Tibial artery (tissue), 4 donors: ENCODE measurements around the gene ANP32B.

Experiments
- DNase-seq, 2 donors: peaks; one replicate each; pipeline ENCODE4 v3.0.0-alpha.2; 2019
- H3K27ac ChIP-seq, 2 donors: fragments of 200-600 bp; sonication (generic) in 1 of 2; 1 replicate in 1 of 2; 2 replicates in 1 of 2; pipeline ENCODE4 v1.5.1; 2018 to 2019; ENCODE audit warnings: mild to moderate bottlenecking in 1 of 2
- H3K27me3 ChIP-seq, 2 donors: fragments of 200-600 bp; sonication (generic) in 1 of 2; one replicate each; pipeline versions ENCODE4 v1.5.1 to v1.6.0; 2016 to 2019
- H3K36me3 ChIP-seq, 3 donors: fragments of 200-600 bp; sonication (generic) in 2 of 3; one replicate each; pipeline ENCODE4 v1.5.1; 2016 to 2019; ENCODE audit warnings: mild to moderate bottlenecking in 2 of 3
- H3K4me1 ChIP-seq, 4 donors: fragments of 200-600 bp; sonication (generic) in 2 of 4; 1 replicate in 3 of 4; 2 replicates in 1 of 4; pipeline ENCODE4 v1.5.1; 2016 to 2019
- H3K4me3 ChIP-seq, 2 donors: fragments of 200-600 bp; sonication (generic) in 1 of 2; 1 replicate in 1 of 2; 2 replicates in 1 of 2; pipeline ENCODE4 v1.5.1; 2018 to 2019; ENCODE audit warnings: mild to moderate bottlenecking in 2 of 2
- H3K9me3 ChIP-seq, 3 donors: fragments of 200-600 bp; sonication (generic) in 1 of 3; one replicate each; pipeline ENCODE4 v1.5.1; 2016 to 2019
- CTCF ChIP-seq, 2 experiments: fragments of 200-600 bp in 1 of 2; fragments of 450-650 bp in 1 of 2; IDR thresholded peaks; one replicate each; pipeline ENCODE4 v1.5.1; 2017 to 2019; ENCODE audit warnings: antibody characterized with exemption in 2 of 2, mild to moderate bottlenecking in 1 of 2, moderate library complexity in 1 of 2
- intact Hi-C: fragments of 100-400 bp; cut with DNase I; formaldehyde crosslinking; loops from one replicate; pipeline ENCODE4 v1.15.0; 2023; ENCODE audit warnings: low total_unique reads

ANP32B gene

GRCh38 chr9:97962136-97962535 is 21.0 kb upstream of the ANP32B start:
- TF ChIP-seq CTCF (IDR thresholded peaks at IDR 0.05) = no peak
- no peak for DNase-seq
- Histone ChIP-seq H3K36me3 (no peaks in the 10 kb centered on the region), H3K27me3 (peaks cover 0 to 8% of the 10 kb centered on the region in 2 donors), H3K4me1 (no peaks in the 10 kb centered on the region), H3K4me3 (no peak overlapping the region), H3K27ac (no peak overlapping the region), H3K9me3 (no peaks in the 10 kb centered on the region)
- intact Hi-C loops = no loop called here

- Histone ChIP-seq H3K4me1 (no peaks in the 10 kb centered on the region), H3K27ac (no peak overlapping the region), H3K9me3 (no peaks in the 10 kb centered on the region), H3K4me3 (no peak overlapping the region), H3K27me3 (peaks cover 0 to 12% of the 10 kb centered on the region in 2 donors), H3K36me3 (no peaks in the 10 kb centered on the region)
- intact Hi-C loops = no loop called here
- no peak for DNase-seq
- TF ChIP-seq CTCF (IDR thresholded peaks at IDR 0.05) = no peak
Observed at GRCh38 chr9:97962575-97962974, 20.6 kb upstream of the ANP32B start.

- intact Hi-C loops = no loop called here
- Histone ChIP-seq H3K27ac (no peak overlapping the region), H3K36me3 (no peaks in the 10 kb centered on the region), H3K4me3 (no peak overlapping the region), H3K9me3 (no peaks in the 10 kb centered on the region), H3K27me3 (peaks cover 0 to 15% of the 10 kb centered on the region in 2 donors), H3K4me1 (no peaks in the 10 kb centered on the region)
- no peak for TF ChIP-seq CTCF (IDR thresholded peaks at IDR 0.05)
- no peak for DNase-seq
Observed at GRCh38 chr9:97963232-97963631, 19.9 kb upstream of the ANP32B start.

- Histone ChIP-seq H3K27ac (no peak overlapping the region), H3K4me3 (no peak overlapping the region), H3K36me3 (no peaks in the 10 kb centered on the region), H3K9me3 (no peaks in the 10 kb centered on the region), H3K27me3 (peaks cover 0 to 18% of the 10 kb centered on the region in 2 donors), H3K4me1 (no peaks in the 10 kb centered on the region)
- intact Hi-C loops = no loop called here
- no peak for TF ChIP-seq CTCF (IDR thresholded peaks at IDR 0.05)
- no peak for DNase-seq
Observed at GRCh38 chr9:97964901-97965300, 18.2 kb upstream of the ANP32B start.

- Histone ChIP-seq H3K27me3 (peaks cover 0 to 30% of the 10 kb centered on the region in 2 donors), H3K9me3 (no peaks in the 10 kb centered on the region), H3K4me1 (no peaks in the 10 kb centered on the region), H3K27ac (no peak overlapping the region), H3K4me3 (no peak overlapping the region), H3K36me3 (no peaks in the 10 kb centered on the region)
- intact Hi-C loops = no loop called here
- no peak for TF ChIP-seq CTCF (IDR thresholded peaks at IDR 0.05)
- DNase-seq = no peak
Observed at GRCh38 chr9:97966493-97966892, 16.6 kb upstream of the ANP32B start.

GRCh38 chr9:97969014-97969413 is 14.1 kb upstream of the ANP32B start:
- no peak for DNase-seq
- H3K27ac ChIP-seq = no peak overlapping the region
- no peak for TF ChIP-seq CTCF (IDR thresholded peaks at IDR 0.05)
- no peaks in the 10 kb centered on the region for H3K9me3 ChIP-seq
- no peaks in the 10 kb centered on the region for H3K4me1 ChIP-seq
- H3K4me3 ChIP-seq = no peak overlapping the region
- H3K27me3 ChIP-seq = peaks cover 0 to 35% of the 10 kb centered on the region in 2 donors
- no peaks in the 10 kb centered on the region for H3K36me3 ChIP-seq
- intact Hi-C loops = no loop called here
